ENCODE data around the gene C11orf21.
"Not testable (repeated sequence)": the region's sequence is repeated elsewhere in the genome, so short reads cannot be mapped to it uniquely, and the experiment has no call there.

C11orf21 gene

GRCh38 chr11:2301631-2302305 lies at the start of gene C11orf21, which contains the start of gene TSPAN32:
Gene C11orf21 (minus strand): TSS chr11:2301918. CDS start chr11:2301808, 110 bp downstream.
Gene TSPAN32 (plus strand): TSS chr11:2302013. CDS start chr11:2302150, 137 bp downstream.
- peak; percentile 75 for DNase-seq

DNA sequence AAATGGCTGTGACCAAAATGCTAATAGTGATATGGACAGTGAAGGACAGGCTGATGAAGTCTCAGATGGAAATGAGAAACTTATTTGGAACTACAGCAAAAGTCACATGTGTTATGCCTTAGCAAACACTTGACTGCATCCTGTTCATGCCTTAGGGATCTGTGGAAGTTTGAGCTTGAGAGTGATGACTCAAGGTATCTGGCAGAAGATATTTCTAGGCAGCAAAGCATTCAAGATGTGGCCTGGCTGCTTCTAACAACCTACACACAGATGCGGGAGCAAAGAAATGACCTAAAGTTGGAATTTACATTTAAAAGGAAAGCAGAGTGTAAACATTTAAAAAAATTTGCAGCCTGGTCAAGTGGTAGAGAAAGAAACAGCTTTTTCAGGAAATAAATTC lies 47.3 kb upstream of the C11orf21 start:
- no peak for DNase-seq

DNA sequence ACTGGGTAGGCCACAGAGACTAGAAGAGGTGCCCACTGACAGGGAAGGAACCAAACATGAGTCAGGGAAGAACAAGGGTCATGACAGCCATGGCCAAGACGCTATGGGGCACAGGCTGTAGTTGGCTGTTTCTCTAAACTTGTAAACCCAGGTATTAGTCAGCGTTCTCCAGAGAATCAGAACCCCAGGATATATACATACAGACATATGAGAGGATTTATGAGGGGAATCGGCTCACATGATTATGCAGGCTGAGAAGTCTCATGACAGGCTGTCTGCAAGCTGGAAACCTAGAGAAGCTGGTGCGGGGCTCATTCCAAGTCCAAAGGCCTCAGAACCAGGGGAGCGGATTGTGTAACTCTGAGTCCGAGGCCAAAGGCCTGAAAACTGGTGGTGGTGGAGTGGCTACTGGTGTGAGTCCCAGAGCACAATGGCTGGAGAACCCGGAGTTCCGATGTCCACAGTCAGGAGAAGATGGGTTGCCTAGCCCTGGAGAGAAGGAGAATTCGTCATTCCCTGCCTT lies 45.7 kb upstream of the C11orf21 start:
- DNase-seq: no peak

DNA sequence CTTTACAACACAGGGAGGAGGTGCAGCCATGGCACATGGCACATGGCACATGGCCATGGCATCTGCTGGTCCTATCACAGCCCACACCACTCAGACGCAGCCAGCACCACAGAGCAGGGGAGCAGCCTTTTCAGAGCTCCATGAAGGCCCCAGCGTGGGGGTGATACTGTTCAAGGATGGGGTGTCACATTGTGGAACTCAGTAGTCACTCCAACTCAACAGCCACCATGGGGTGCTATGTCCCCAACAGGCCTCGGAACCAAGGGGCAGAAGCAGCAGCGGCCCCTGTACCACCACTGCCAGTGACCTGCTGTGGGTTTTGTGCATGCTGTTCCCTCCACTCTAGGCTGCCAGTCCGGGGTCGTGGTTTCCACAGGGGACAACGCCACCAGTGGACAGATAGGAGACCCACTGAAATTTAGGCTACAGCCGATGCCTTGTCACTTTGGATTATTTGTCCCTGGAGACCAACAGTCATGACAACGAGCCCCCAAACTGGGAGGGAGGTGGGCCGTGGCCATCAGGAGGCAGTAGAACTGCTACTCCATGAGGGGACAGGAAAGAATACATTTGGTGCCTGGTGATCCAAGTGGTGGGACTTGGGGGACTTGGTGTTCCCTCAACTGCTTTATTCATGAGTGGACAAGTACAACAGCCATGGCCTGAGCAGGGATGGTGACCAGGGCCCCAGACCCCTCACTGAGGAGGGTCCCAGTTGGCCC lies 45.0 kb upstream of the C11orf21 start:
- no peak for DNase-seq

DNA sequence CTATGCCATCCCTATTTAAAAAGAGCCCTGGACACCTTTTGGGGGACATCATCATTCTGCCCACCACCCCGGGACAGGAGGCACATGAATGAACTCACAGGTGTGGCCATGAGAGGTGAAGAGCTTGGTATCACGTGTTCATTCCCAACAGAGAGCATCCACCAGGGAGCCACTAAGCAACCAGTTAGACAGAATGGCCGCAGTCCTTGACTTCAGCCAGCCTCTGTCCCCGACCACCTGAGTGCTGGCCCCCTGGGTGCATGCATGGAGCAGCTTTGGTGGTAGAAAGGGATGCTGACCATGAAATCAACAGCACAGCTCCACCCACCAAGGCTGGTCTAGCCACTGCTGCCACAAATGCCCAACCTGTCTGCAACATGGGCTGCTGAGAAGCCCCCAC lies 44.3 kb upstream of the C11orf21 start:
- DNase-seq: no peak

DNA sequence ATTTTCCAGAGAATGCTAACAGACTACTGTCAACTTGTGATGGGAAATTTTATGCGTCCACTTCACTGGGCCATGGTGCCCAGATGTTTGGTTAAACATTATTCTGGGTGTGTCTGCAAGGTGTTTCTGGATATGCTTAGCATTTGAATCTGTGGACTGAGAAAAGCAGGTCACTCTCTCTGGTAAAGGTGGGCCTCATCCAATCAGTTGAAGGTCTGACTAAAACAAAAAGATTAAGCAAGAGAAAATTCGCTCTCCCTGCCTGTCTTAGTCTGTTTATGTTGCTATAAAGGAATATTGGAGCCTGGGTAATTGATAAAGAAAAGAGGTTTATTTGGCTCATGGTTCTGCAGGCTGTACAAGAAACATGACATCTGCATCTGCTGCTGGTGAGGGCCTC lies 43.3 kb upstream of the C11orf21 start:
- no peak for DNase-seq

GRCh38 chr11:2343502-2343901 lies 41.8 kb upstream of the C11orf21 start:
- no peak for DNase-seq

GRCh38 chr11:2342981-2343380 lies 41.3 kb upstream of the C11orf21 start:
- DNase-seq: no peak

DNA sequence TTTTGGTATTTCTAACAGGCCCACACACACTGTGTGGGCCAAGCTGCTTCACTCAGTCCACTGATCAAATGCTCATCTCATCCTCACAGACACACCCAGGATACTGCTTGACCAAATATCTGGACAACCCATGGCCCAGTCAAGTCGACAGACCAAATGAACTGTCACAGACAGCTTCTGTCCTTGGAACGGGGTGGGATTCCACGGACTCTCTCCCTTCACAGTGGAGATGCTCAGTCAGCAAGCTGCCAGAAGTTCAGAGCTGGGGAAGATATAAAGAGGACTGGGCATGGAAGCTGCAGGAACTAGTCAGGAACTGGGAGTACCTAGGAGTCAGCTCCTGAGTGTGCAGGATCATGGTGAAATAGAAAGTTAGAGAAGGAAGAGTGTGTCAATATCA lies 40.8 kb upstream of the C11orf21 start:
- DNase-seq: no peak

DNA sequence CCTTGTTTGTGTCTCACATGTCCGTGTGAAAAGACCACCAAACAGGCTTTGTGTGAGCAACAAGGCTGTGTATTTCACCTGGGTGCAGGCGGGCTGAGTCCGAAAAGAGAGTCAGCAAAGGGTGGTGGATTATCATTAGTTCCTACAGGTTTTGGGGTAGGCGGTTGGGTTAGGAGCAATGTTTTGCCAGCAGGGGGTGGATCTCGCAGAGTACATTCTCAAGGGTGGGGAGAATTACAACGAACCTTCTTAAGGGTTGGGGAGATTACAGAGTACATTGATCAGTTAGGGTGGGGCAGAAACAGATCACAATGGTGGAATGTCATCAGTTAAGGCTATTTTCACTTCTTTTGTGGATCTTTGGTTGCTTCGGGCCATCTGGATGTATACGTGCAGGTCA lies 37.0 kb upstream of the C11orf21 start:
- not testable (repeated sequence) for DNase-seq

DNA sequence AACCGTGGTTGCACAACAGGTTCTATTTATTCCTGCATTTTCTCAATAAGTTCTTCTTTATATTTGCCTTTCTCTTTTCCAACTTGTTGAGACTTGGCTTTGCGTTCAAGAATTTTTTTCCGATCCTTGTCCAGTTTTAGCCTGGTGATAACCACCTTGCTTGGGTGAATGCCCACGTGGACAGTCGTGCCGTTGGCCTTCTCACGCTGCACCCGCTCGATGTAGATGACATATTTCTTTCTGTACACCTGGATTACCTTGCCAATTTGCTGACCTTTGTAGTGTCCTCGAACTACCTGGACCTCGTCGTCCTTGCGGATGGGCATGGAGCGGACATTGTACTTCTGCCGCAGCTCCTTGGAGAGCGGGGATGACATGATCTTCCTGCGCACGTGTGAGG lies 33.6 kb upstream of the C11orf21 start:
- DNase-seq: not testable (repeated sequence)

GRCh38 chr11:2333486-2334205 lies 31.9 kb upstream of the C11orf21 start:
- not testable (repeated sequence) for DNase-seq

DNA sequence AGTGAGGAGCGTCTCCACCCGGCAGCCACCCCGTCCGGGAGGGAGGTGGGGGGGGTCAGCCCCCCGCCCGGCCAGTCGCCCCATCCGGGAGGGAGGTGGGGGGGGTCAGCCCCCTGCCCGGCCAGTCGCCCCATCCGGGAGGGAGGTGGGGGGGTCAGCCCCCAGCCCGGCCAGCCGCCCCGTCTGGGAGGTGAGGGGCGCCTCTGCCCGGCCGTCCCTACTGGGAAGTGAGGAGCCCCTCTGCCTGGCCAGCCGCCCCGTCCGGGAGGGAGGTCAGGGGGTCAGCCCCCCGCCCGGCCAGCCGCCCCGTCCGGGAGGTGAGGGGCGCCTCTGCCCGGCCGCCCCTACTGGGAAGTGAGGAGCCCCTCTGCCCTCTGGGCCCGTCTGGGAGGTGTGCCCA lies 30.9 kb upstream of the C11orf21 start:
- DNase-seq: not testable (repeated sequence)

- DNase-seq: no peak
Observed at GRCh38 chr11:2331404-2331803, 29.7 kb upstream of the C11orf21 start.

DNA sequence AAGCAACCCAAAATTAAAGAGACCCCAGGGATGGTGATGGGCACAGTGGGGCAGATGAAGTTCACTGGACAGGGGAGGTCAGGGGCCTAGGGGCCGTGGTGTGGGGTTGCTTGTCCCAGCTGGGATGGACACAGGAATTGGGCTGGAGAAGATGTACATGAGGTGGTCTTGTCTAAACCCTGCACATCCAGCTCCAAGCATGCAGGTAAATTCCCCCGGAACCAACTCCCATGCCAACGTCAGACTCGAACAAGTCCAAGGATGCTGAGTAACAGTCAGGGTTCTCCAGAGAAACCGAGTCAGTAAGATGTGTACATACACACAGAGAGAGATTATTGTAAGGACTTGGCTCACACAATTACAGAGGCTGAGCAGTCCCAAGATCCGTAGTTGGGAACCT lies 29.0 kb upstream of the C11orf21 start:
- DNase-seq: no peak

GRCh38 chr11:2329551-2329950 lies 27.8 kb upstream of the C11orf21 start:
- no peak for DNase-seq

GRCh38 chr11:2328656-2329354 lies 27.1 kb upstream of the C11orf21 start:
- DNase-seq: no peak

DNA sequence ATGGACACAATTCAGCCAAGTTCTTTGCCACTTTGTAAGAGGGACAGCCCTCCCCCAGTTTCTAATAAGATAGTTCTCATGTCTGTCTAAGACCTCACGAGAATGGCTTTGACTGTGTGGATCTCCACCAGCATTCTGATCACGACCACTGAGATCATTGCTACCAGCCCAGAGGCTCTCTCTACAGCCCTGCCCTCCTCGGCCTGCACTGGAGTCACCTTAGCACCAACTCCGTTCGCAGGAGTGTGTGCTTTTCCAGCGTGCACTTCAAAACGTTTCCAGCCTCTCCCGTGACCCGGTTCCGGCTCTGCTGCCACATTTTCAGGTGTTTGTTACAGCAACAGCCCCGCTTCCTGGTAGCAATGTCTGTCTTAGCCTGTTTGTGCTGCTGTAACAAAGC lies 26.3 kb upstream of the C11orf21 start:
- no peak for DNase-seq

- no peak for DNase-seq
Observed at GRCh38 chr11:2327032-2327431, 25.3 kb upstream of the C11orf21 start.

DNA sequence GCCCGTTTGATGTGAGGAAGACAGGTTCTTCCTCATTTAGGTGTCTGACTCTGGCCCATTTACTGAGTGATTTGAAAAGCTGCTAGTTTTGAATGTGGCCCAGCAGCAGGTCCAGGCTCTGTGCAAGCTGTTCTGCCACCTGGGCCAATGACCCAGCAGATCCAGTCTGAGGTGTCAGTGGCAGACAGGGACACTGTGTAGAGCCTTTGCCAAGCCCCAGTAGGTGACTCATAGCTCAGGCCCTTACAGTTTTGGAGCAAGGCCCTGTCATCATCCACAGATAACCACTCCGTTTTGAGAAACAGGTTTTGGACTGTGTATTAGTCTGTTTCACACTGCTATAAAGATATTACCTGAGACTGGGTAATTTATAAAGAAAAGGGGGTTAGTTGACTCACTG lies 24.0 kb upstream of the C11orf21 start:
- no peak for DNase-seq

- DNase-seq: no peak
Observed at GRCh38 chr11:2325123-2325522, 23.4 kb upstream of the C11orf21 start.

GRCh38 chr11:2321311-2321683 lies 19.6 kb upstream of the C11orf21 start:
- no peak for DNase-seq

All from stimulated activated CD4-positive, alpha-beta T cell treated with anti-CD3 and anti-CD28 coated beads, Interleukin-15, amount 100 ng/mL, for 24 hours (primary cell).